ENCODE results near the gene CHD1. TPM values are rescaled to one million over a fixed set of nuclear protein-coding genes. Genes with fewer than 3 reads are reported as not detected.

Gene CHD1
- total RNA-seq, 2 experiments from 2014 or later, result 217 to 228 TPM

GRCh38 chr5:98968056-98968564 lies 39.3 kb upstream of the CHD1 start:
- intact Hi-C loops (cut with DNase I, micrococcal nuclease), result no loop called here
- no peaks in the 10 kb centered on the region for H3K27me3 Mint-ChIP-seq
- ChIA-PET CTCF (no interaction called here), POLR2A (interaction anchor here (0.6 kb wide), 1 partner anchor 39 kb away, joined by 3 read pairs; no protein-coding TSS in a partner anchor)
- Histone ChIP-seq H3K4me3 (ENCODE audit: low read length) (no peak overlapping the region), H3K36me3 (ENCODE audit: insufficient read depth, low read length) (no peaks in the 10 kb centered on the region), H3K27me3 (ENCODE audit: control insufficient read depth in 1 of 2, insufficient read depth in 2 of 2, low read length in 2 of 2) (no peaks in the 10 kb centered on the region), H3K9me3 (ENCODE audit: control insufficient read depth in 1 of 2, insufficient read depth in 1 of 2, low read length in 2 of 2) (no peaks in the 10 kb centered on the region), H3K4me1 (ENCODE audit: insufficient read depth, low read length) (no peaks in the 10 kb centered on the region), H3K27ac (ENCODE audit: low read depth in 1 of 2, low read length in 2 of 2) (no peak overlapping the region)
- ATAC-seq (ENCODE audit: poor library complexity) (no peak), DNase-seq (no peak)
- no peaks in the 10 kb centered on the region for H3K36me3 Mint-ChIP-seq (ENCODE audit: low read depth)
- H3K27ac Mint-ChIP-seq, result no peak overlapping the region
- no peaks in the 10 kb centered on the region for H3K4me1 Mint-ChIP-seq (ENCODE audit: low read depth)
- no peaks in the 10 kb centered on the region for H3K9me3 Mint-ChIP-seq
- H3K4me3 Mint-ChIP-seq, result no peak overlapping the region
- TF ChIP-seq CTCF (IDR thresholded peaks at IDR 0.05), result no peak

DNA sequence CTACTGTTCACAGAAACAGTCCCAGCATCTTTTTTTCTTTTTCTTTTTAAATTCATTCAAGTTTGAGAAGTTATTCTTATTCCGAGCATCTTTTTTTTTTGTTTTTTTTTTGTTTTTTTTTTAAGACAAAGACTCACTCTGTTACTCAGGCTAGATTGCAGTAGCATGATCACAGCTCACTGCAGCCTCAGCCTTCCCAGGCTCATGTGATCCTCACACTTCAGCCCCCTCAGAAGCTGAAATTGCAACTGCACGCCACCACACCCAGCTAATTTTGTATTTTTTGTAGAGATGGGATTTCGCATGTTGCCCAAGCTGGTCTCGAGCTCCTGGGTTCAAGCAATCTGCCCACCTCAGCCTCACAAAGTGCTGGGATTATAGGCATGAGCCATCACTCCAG lies 36.4 kb upstream of the CHD1 start:
- Histone ChIP-seq H3K4me1 (ENCODE audit: insufficient read depth, low read length) (no peaks in the 10 kb centered on the region), H3K9me3 (ENCODE audit: control insufficient read depth in 1 of 2, insufficient read depth in 1 of 2, low read length in 2 of 2) (no peaks in the 10 kb centered on the region), H3K27me3 (ENCODE audit: control insufficient read depth in 1 of 2, insufficient read depth in 2 of 2, low read length in 2 of 2) (no peaks in the 10 kb centered on the region), H3K4me3 (ENCODE audit: low read length) (no peak overlapping the region), H3K36me3 (ENCODE audit: insufficient read depth, low read length) (no peaks in the 10 kb centered on the region), H3K27ac (ENCODE audit: low read depth in 1 of 2, low read length in 2 of 2) (no peak overlapping the region)
- no peak for ATAC-seq (ENCODE audit: poor library complexity)
- H3K4me1 Mint-ChIP-seq (ENCODE audit: low read depth), result no peaks in the 10 kb centered on the region
- no peak overlapping the region for H3K4me3 Mint-ChIP-seq
- no peak for TF ChIP-seq CTCF (IDR thresholded peaks at IDR 0.05)
- intact Hi-C loops (cut with DNase I, micrococcal nuclease), result no loop called here
- DNase-seq, result no peak
- CTCF ChIA-PET, result no interaction called here
- no peak overlapping the region for H3K27ac Mint-ChIP-seq
- no peaks in the 10 kb centered on the region for H3K27me3 Mint-ChIP-seq
- H3K36me3 Mint-ChIP-seq (ENCODE audit: low read depth), result no peaks in the 10 kb centered on the region
- POLR2A ChIA-PET, result no interaction called here
- H3K9me3 Mint-ChIP-seq, result no peaks in the 10 kb centered on the region

DNA sequence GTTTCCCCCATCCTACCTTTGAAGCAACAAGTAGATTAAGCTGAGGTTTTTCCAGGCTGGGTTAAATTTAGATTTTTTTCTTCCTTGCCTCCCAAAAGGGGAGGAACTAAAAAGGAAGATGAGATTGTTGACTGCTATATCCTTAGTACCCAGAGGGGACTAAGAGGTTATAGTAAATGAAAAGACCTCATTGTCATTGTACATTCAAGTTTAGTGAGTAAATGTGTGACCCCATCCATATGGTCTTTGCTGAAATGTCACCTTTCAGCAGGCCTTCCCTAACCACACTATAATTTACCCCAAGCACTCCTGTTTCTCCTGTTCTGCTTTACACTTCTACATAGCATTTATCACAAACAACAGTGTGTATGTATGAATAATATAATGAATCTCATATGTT lies 35.8 kb upstream of the CHD1 start:
- ChIA-PET CTCF (no interaction called here), POLR2A (interaction anchor here (0.5 kb wide), 1 partner anchor 89 kb away, joined by 3 read pairs; no protein-coding TSS in a partner anchor)
- Histone ChIP-seq H3K36me3 (ENCODE audit: insufficient read depth, low read length) (no peaks in the 10 kb centered on the region), H3K27ac (ENCODE audit: low read depth in 1 of 2, low read length in 2 of 2) (no peak overlapping the region), H3K4me3 (ENCODE audit: low read length) (no peak overlapping the region), H3K27me3 (ENCODE audit: control insufficient read depth in 1 of 2, insufficient read depth in 2 of 2, low read length in 2 of 2) (no peaks in the 10 kb centered on the region), H3K9me3 (ENCODE audit: control insufficient read depth in 1 of 2, insufficient read depth in 1 of 2, low read length in 2 of 2) (no peaks in the 10 kb centered on the region), H3K4me1 (ENCODE audit: insufficient read depth, low read length) (no peaks in the 10 kb centered on the region)
- DNase-seq, result no peak
- intact Hi-C loops (cut with DNase I, micrococcal nuclease), result no loop called here
- no peak for TF ChIP-seq CTCF (IDR thresholded peaks at IDR 0.05)
- H3K36me3 Mint-ChIP-seq (ENCODE audit: low read depth), result no peaks in the 10 kb centered on the region
- H3K27ac Mint-ChIP-seq, result no peak overlapping the region
- H3K4me1 Mint-ChIP-seq (ENCODE audit: low read depth), result no peaks in the 10 kb centered on the region
- no peak for ATAC-seq (ENCODE audit: poor library complexity)
- H3K4me3 Mint-ChIP-seq, result no peak overlapping the region
- H3K9me3 Mint-ChIP-seq, result no peaks in the 10 kb centered on the region
- H3K27me3 Mint-ChIP-seq, result no peaks in the 10 kb centered on the region

Measured in CD4-positive, alpha-beta T cell (primary cell).